HG03439 (cell line): ENCODE measurements around the gene MYLK2.

Source experiments
- ATAC-seq: cut with Tn5 transposase; IDR thresholded peaks from one replicate; pipeline ENCODE4 v1.9.1; 2021; ENCODE audit warnings: mild to moderate bottlenecking, moderate library complexity; ENCODE audit not compliant: unreplicated experiment

Gene MYLK2

DNA sequence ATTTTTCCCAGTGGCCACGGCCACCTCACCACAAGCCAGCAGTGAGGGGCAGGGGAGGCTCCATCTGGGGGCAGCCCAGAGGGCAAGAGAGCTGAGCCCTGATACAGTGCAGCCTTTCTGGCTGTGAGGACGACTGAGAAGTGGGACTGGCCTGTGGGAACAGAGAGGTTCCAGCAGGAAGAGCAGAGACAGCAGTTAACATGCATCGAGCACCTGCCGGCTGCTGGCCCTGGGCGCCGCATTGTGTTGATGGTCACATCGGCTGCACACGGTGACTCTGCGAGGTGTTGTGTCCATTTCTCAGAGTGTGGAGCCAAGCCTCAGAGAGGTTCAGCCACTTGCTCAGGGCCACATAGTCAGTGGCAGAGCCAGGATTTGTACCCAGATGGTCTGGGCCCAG is 16.4 kb downstream of the MYLK2 start:
- ATAC-seq: no peak

DNA sequence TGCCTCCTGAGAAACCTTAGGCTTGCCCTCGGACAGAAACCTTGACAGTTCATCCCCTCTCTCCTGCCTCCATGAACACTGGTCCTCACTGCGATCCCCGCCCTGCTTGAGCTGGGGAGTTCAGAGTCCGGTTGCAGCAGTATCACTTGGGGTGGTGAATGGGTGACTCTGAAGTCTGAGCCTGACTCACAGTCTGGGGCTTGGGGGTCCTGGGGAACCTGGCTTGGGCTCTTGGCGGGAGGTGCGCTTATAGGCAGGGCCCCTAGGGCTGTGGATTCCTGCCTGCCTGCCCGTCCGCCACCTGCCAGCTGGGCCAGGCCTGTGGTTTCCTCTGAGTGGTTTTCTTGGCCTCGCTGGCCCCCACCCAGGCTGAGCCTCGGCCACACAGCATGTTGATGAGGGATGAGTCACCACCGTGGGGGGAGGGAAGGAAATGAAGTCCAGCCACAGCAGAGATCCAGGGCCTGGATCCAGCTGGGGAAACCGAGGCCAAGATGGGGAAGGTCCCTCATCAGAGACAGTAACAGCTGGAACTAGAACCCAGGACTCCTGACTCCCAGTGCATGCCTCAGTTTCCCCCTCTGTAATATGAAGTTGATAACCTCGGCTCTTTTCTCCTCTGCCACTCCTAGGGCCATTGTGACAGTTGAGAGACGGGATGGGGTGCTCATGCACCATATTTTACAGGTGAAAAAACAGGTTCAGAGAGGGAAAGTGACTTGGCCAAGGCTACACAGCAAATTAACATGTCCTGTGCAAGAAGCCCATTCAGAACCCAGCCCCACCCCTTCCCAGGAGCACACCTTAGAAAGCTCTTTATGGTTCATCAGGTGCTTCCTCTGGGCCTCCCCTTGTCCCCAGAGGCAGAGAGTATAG is 17.1 kb downstream of the MYLK2 start:
- no peak for ATAC-seq

DNA sequence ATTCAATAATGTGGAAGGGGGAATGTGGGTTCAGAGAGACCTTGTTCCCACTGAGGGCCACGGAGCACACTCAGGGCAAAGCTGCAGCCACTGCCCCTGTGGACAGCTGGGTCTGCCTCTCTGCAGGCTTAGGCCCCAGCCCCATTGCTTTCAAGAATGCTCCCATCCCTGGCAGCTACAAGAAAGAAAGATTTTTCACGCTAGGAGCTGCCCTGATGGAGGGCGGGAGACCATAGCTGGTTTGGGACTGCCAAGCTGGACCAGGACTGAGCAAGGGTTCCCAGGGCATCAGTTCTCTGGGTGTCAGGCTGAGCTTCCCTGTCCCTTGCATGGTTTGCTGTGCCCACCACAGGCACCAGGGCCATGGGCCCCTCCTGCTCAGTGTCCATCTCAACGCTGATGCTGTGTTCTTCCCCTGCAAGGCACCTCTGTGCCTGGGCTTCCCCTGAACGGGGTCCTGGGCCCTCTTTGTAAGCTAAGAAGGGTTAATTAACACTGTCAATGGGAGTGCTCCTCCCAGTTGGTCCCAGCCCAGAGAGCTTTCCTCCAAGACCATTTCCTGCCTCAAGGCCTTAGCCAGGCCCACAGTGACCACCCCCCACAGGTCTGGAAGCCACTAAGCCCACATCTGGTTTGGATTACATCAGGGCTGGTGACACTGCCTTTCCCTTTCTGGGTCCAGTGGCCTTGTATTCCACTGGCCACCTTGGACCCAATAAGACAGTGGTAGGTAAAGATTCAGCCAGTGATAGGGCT is 17.9 kb downstream of the MYLK2 start:
- ATAC-seq: no peak

DNA sequence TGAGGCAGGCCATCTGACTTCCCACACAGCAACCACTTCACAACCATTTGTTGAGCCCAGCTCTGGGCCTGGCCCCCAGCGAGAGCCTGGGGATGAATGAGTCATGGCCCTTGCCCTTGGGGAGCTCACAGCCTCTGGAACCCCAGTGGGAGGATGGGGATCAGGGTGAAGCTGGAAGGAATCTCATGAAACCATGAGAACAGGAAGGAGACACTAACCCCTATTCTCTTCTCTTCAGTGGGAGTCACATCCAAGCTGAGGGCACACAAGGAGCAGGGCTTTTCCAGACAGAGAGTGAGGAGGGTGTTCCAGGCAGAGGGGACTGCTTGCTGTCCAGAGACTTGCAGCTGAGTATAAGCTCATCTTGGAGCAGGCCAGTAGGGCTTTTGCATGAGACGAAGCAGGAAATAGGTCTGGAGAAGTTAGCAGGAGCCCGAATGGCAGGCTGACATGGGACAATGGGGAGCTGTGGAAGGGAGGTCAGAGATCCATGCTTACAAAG is 18.8 kb downstream of the MYLK2 start:
- no peak for ATAC-seq

DNA sequence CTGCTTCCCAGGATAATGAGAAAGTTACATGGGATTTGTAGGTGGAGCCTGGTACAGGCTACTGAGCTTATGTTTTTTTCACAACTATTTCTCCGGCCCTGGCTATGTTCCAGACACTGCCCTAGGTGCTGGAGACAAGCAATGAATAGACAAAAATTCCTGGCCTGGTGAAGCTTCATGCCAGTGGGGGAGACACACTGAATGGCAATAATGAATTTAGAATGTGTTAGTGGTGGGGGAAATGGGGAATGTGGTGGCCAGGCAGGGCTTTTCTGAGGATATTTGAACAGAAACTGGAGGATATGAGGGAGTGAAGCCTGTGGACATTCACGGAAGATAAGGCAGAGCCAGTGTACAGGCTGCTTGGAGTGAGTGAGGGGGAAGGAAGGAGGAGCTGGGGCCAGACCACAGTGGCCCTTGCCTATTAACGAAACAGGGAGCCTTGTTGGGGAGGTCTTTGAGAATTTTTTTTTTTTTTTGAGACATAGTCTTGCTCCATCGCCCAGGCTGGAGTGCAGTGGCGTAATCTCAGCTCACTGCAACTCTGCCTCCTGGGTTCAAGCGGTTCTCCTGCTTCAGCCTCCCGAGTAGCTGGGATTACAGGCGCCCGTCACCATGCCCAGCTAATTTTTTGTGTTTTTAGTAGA is 19.6 kb downstream of the MYLK2 start:
- no peak for ATAC-seq

DNA sequence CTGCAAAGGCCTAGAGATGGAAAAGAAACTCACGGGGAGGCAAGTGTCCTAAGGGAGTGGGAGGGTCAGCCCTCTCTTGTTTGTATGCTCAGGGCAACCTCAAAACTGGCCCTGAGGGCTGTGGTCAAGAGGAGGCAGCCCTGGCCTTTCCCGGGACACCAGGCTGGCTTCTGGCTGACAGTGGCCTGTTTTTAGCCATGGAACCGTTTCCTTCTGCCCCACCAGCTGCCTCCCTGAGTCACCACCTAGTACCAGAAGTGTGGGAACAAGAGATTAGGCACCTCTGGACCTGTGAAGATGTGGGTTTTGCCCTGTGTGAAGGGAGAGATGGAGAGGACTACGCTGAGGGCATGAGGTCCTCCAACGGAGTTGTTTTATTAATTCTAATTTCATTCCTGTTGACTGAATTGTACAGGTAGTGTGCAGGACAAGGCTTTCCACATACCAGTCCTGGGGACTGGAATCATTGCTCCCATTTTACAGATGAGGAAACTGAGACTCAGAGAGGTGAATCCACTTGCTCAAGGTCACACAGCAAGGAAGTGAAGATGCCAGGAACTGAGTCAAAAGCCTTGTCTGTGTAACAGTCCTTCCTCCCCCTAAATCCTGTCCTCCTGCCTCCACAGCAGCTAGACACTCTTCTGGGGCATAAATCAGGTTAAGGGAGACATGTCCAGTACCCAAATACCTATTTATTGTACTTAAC is 20.8 kb downstream of the MYLK2 start:
- ATAC-seq: no peak

DNA sequence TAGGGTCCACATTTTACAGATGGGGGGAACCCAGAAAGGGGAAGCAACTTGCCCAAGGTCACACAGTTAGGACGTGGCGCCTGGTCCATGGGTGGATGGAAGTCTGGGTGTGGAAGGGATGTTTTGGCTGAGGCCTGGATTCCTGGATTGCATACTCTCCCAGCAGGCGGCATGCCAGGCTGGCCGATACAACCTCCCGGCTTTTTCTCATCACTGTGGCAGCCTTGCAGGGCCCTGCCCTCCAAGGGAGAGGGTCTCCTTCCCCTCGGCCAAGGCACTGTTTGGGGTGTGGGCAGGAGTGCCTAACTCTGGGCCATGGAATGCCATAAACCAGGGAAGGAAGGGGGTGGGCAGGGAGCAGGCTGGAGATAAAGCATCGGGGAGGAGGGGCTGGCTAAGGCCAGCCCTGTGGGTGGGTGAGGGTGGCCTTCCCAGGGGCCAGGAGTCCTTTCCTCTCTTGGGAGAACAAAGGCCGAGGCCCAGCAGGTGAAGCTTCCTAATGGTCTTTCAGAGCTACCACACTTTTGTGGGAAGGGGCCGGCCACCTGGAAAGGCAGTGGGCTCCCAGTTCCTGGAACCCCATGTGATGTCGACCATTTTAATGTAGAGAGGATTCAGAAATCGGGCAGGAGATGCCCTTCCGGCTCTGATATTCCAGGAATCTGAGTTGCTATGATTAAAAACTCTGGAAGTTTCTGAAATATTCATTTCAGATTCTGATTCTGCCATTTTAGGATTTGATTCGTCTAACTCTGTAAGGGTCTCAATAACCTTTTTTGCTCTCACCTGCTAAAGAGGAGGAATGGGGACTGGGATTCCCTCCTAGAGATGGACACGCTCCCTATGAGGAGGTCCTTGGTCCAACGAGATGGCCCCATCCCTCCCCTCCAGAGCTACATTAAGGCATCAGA is 22.0 kb downstream of the MYLK2 start:
- no peak for ATAC-seq

DNA sequence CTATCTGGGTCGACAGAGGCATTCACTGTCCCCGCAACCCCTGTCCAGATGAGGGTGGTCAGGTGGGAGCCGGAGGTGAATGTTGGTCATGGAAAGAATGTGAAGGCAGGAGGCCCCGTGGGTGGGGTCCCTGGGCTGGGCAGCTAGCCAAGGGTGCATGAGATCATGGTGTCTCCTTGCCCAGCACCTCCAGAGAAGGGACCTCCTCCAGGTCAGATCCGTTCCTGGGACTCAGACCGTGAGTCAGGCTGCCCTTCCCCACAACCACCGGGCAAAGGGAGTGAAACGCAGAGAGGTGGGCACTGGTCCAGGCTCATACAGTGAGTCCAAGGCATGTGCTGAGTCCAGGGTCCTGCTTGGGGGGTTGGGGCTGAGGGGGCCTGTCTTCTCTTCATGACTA is 22.8 kb downstream of the MYLK2 start:
- no peak for ATAC-seq

DNA sequence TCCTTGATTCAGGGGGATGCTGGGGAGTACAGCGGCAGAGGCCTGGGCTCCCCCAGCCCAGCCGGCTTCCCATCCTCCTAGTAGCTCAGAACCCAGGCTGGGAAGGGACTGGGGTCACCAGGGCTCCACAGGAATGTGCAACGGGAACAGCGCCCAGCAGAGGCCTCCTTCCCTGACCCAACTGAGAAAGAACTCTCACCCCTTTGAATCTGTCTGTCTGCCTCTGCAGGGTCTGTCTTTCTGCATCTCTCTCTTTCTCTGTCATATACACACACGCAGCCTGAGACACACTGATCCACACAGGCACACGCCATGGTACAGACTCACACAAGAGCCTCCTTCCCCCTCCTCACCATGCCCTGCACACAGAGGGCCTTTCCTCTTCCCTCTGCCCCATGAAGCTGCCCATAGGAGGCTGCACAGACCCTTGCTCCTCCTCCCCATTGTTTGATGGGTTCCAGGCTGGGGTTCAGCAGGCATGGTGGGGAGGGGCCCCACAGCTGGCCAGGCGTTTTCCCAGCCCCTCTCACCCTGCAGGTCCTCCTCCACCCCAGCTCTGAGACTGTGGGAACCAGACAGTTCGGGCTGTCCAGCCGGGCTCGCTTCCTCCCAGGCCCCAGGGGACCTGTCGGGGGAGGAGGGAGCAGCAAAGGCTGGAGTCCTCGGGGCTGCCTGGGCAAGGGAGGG is 23.5 kb downstream of the MYLK2 start:
- ATAC-seq: no peak

DNA sequence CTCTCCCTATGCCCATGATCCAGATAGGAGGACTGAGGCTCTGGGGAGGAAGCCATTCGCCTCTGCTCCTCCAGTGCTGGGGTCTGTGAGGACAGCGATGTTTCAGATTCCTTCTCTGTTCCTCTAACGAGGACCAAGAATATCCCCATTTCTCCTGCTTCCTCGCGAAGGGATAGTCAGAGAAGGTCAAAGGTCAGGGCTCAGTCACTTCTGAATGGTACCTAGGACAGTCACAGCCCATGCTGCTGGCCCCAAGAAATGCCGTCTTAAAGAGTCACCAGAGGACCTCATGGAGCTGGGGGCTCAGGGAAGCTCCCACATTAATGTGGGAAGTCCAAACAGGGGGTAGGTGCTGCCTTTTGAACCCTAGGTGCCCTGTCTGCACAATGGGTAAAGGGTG is 24.1 kb downstream of the MYLK2 start:
- no peak for ATAC-seq

DNA sequence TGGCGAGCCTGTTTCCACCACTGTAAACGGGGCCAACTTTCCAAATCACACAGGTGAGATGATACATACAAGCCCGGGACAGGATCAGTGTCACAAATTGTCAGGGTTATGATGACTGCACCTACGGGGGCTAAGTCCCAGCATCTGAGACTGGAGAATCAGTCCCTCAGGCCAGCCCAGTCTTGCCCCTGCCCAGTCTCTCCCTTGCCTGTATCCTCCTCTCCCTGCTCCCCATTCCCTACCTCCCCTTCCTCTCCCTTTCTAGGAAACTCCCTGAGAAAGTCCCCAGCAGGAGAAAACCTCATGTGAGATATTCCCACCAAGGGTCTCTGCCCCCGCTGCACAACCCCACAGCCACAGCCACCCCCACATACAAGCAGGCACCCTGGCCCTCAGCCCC is 24.7 kb downstream of the MYLK2 start:
- no peak for ATAC-seq

DNA sequence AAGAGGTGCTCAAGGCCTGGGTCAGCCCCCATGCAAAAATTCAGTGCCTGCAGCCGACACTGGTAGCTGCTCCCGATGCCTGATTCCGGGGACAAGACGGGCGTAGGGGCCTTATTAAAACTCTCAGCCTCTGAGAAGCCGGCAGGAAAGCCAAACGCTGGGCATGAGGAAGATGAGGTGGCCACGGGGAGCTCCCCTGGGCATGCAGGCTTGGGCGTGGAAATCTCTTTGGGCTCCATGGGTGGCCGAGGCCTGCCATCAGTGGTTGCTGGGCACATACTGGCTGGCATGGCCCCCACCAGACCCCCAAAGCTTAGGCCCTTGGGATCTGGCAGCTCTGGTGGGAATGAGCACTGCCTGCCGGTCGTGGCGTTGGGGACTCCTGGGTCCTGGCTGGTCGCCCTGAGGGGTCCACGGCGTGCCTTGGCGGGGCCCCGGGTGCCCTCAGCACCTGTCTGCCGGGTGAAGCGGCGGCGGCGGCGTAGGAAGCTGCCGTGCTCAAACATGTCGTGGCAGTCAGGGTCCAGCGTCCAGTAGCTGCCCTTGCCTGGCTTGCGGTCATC is 25.7 kb downstream of the MYLK2 start:
- ATAC-seq: no peak

DNA sequence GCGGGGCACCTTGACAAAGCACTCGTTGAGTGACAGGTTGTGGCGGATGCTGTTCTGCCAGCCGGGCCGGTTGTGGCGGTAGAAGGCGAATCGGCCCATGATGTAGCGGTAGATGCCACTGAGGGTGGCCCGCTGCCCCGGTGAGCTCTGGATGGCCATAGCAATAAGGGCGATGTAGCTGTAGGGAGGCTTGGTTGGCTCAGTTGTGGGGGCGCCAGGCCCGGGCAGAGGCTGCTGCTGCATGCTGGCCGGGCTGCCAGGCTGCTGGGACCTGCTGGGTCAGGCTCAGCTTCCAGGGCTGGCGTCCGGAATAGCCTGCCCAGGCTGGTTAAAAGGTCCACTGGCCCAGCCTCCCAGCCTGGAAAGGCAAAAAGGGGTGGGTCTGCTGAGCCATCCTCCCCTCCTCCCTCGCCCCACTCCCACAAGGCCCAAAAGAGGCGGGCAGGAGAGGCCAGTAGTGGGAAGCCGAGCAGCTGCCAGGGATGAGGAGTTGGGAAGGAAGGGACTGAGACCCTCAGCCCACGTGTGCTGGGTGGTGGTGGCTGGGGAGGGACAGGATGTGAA is 26.2 kb downstream of the MYLK2 start, which contains the start of gene FOXS1:
Gene FOXS1, minus strand, starts transcription at position 305 of the 564 bp plus-strand sequence. Its CDS starts 62 bp downstream, at position 243.
- ATAC-seq: no peak

DNA sequence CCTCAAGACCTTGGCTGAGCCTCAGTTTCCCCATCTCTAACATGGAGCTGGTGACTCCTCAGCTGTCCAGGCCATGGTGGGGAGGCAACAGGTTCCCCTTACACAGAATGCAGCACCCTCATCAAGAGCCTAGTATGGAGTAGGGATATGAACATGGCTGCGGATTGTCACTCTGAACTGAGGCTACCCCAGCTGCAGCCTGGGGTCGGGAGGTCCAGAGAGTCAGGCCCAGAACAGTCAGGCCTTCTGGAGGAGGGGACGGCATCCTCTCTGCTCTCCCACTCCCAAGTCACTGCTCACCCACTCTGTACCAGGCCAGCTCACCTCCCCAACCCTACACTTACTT is 27.6 kb downstream of the MYLK2 start:
- ATAC-seq: no peak

DNA sequence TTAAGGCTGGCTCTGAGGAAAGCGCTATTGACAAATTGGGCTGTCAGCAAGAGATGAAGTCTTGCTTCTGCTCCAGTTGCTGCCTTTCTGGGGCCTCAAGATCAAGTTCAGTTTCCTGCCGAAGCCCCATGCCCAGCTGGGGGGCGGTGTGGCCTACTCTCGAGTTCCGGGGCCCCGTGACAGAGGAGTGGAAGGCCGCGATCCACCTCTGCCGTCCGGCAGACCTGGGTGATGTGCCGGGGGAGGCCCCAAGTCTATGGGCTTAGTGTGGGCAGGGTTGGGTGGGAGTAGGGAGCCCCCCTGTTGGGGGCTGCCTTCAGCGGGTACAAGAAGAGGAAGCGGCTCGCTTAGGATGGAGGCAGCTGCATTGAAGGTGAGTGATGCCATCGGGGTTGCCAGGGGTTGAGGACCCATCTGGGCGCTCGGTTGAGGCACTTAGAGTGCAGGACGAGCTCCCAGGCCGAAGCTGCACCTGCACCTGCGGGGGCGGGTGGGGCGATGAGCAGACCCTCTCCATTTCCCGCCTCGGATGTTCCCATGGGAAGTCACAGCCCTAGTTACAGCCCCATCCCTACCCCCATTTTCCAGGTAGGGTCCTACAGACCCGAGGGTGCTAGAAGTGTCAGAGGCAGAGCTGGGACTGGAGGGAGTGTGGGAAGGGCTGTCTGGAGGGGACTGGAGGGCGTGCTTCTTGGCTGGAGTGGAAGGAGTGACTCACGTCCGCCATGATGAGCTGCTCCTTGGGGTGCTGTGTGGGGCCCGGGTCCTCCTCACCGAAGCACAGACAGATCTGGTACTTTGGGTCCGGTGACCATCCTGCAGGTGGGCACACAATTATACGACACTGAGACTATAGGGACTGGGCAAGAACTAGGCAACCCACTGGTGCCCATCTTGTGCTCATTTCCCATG is 29.2 kb downstream of the MYLK2 start:
- ATAC-seq: no peak

DNA sequence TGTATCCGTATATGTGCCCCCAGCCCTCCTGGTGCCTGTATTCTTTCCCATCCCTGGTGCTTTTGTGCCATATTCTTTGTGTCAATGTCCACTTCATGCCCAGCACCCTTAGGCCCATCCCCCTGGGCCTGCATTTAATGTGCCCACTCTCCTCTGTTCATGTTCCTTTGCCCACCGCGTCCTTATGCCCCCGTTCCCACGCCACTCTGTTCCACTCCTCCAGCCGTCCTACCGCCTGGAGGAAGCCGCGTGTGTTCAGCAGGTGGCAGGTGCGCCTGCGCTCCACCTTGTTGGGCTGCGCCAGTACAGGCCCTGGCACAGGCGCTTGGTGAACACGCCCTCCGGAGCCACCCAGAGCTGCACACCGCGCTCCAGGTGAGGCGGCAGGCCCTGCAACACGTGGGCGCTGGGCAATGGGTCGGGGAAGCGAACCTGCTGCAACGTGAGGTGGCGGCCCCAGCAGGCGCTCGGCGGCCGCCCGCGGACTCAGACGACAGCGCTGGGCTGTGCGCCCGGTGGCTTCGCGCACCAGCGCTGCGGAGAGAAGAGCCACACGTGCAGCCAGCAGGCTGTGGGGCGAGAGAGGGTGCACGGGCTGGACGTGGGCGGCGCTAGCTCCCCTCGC is 30.3 kb downstream of the MYLK2 start:
- no peak for ATAC-seq
